Psoas muscle (tissue), 8 donors: ENCODE data around the gene LRRC4C. TPM values are rescaled to one million over a fixed set of nuclear protein-coding genes. Genes with fewer than 3 reads are reported as not detected.

Source experiments
- ATAC-seq, 4 donors: fragments of 200-7000 bp; cut with Tn5 transposase; one replicate each; pipeline ENCODE4 v1.9.1; 2020; ENCODE audit warnings: moderate library complexity in 3 of 4, mild to moderate bottlenecking in 2 of 4
- DNase-seq, 2 donors: peaks; one replicate each; pipeline ENCODE4 v3.0.0-alpha.2; 2020
- H3K27ac ChIP-seq: fragments of 200-600 bp; one replicate; pipeline ENCODE4 v1.8.0; 2022
- H3K27me3 ChIP-seq, 3 donors: fragments of 200-600 bp in 1 of 3; one replicate each; pipeline versions ENCODE4 v1.6.1 to v1.8.0; 2013 to 2022; ENCODE audit warnings: low read length in 2 of 3, mild to moderate bottlenecking in 2 of 3, moderate library complexity in 1 of 3; ENCODE audit not compliant: insufficient read depth in 3 of 3
- H3K36me3 ChIP-seq, 2 donors: fragments of 200-600 bp in 1 of 2; one replicate each; pipeline versions ENCODE4 v1.6.1 to v1.8.0; 2013 to 2022; ENCODE audit warnings: low read depth in 1 of 2, mild to moderate bottlenecking in 1 of 2, moderate library complexity in 1 of 2; ENCODE audit not compliant: insufficient read depth in 1 of 2
- H3K4me1 ChIP-seq: fragments of 200-600 bp; one replicate; pipeline ENCODE4 v1.8.0; 2022
- H3K4me3 ChIP-seq: fragments of 200-600 bp; one replicate; pipeline ENCODE4 v1.8.0; 2022; ENCODE audit warnings: mild to moderate bottlenecking
- H3K9me3 ChIP-seq: fragments of 200-600 bp; one replicate; pipeline ENCODE4 v1.8.0; 2022
- CTCF ChIP-seq: fragments of 200-600 bp; IDR thresholded peaks from one replicate; pipeline ENCODE4 v1.8.0; 2022; ENCODE audit warnings: antibody characterized with exemption
- WGBS, 3 donors: extraction: QIAGEN DNeasy Blood & Tissue Kit; methylation state at CpG; one replicate each; pipeline versions ENCODE4 v1.1.6 to v1.1.7; 2013; 5-methylcytosine and 5-hydroxymethylcytosine counted together
- intact Hi-C, 2 donors: fragments of 100-400 bp; cut with DNase I; formaldehyde crosslinking; loops; one replicate each; pipeline versions ENCODE4 v1.11.0 to v1.14.2; 2022
- polyA plus RNA-seq, 3 donors: library from polyadenylated mRNA; stranded (reverse); fragments of 200-250 nt; gene quantifications; one replicate each; pipeline ENCODE4 v1.2.3, GENCODE V29; 2013
- total RNA-seq, 4 donors: library from RNA; stranded (reverse); fragmentation: NEBNext Ultra II Directional in 2 of 4; extraction: Animal tissue kit (Norgen Biotek cat#: 25700) in 2 of 4; gene quantifications; one replicate each; pipeline versions ENCODE4 v1.2.1 to v1.2.4, GENCODE V29; 2021 to 2023
- donor health status: healthy with polysubstance abuse.
- donor health status: DM: no; HTN: no; CAD: no; lungs with moderate emphysema.
- donor health status: Bipolar disorder and iron deficiency.
- donor health status: healthy.
- donor health status: DM: yes; HTN: yes; CAD: no.
- donor health status: DM: no; HTN: no; CAD: no.
- donor health status: DM: no; HTN: no; CAD: no.
- donor health status: DM: yes; HTN: yes; CAD: no.

LRRC4C gene
- total and polyA plus RNA-seq, 7 donors = 0.04 to 0.34 (median 0.12) TPM; not detected in 1

GRCh38 chr11:41413843-41414242, 45.6 kb downstream of the LRRC4C start:
- WGBS, 3 donors = 23 to 36% (median 25%) methylated on average over 3 of the region's 3 CpGs
- no peak for TF ChIP-seq CTCF
- DNase-seq = no peak
- Histone ChIP-seq H3K4me3 (no peak overlapping the region), H3K27ac (no peak overlapping the region), H3K9me3 (peaks cover 3% of the 10 kb centered on the region), H3K36me3 (no peaks in the 10 kb centered on the region), H3K27me3 (no peaks in the 10 kb centered on the region), H3K4me1 (no peaks in the 10 kb centered on the region)
- no peak for ATAC-seq
- intact Hi-C loops = no loop called here

- TF ChIP-seq CTCF = no peak
- Histone ChIP-seq H3K4me1 (no peaks in the 10 kb centered on the region), H3K27ac (no peak overlapping the region), H3K27me3 (no peaks in the 10 kb centered on the region), H3K4me3 (no peak overlapping the region), H3K9me3 (peaks cover 3% of the 10 kb centered on the region), H3K36me3 (no peaks in the 10 kb centered on the region)
- ATAC-seq (no peak), DNase-seq (no peak)
- intact Hi-C loops = no loop called here
These were observed 53.6 kb downstream of the LRRC4C start for GRCh38 chr11:41405812-41406211.

GRCh38 chr11:41404109-41404508, 55.3 kb downstream of the LRRC4C start:
- no peak overlapping the region for H3K4me3 ChIP-seq
- H3K4me1 ChIP-seq = no peaks in the 10 kb centered on the region
- no peak for DNase-seq
- no peak for TF ChIP-seq CTCF
- no peaks in the 10 kb centered on the region for H3K27me3 ChIP-seq
- ATAC-seq = no peak
- H3K27ac ChIP-seq = no peak overlapping the region
- H3K9me3 ChIP-seq = no peaks in the 10 kb centered on the region
- intact Hi-C loops = no loop called here
- no peaks in the 10 kb centered on the region for H3K36me3 ChIP-seq
- 84 to 87% (median 84%) methylated on average over 2 of the region's 2 CpGs for WGBS, 3 donors

- no peak overlapping the region for H3K4me3 ChIP-seq
- DNase-seq = no peak
- intact Hi-C loops = no loop called here
- no peak for ATAC-seq
- H3K9me3 ChIP-seq = no peaks in the 10 kb centered on the region
- H3K27me3 ChIP-seq = no peaks in the 10 kb centered on the region
- no peaks in the 10 kb centered on the region for H3K4me1 ChIP-seq
- TF ChIP-seq CTCF = no peak
- WGBS, 3 donors = 41 to 50% (median 48%) methylated on average over 2 of the region's 2 CpGs
- no peak overlapping the region for H3K27ac ChIP-seq
- H3K36me3 ChIP-seq = no peaks in the 10 kb centered on the region
These were observed 56.0 kb downstream of the LRRC4C start for GRCh38 chr11:41403458-41403857.

- Histone ChIP-seq H3K4me1 (no peaks in the 10 kb centered on the region), H3K9me3 (no peaks in the 10 kb centered on the region), H3K4me3 (no peak overlapping the region), H3K27me3 (no peaks in the 10 kb centered on the region), H3K36me3 (no peaks in the 10 kb centered on the region), H3K27ac (no peak overlapping the region)
- intact Hi-C loops = no loop called here
- ATAC-seq (no peak), DNase-seq (no peak)
- 83 to 95% (median 91%) methylated on average over 1 of the region's 1 CpG for WGBS, 3 donors
- TF ChIP-seq CTCF = no peak
These were observed 58.6 kb downstream of the LRRC4C start for GRCh38 chr11:41400819-41401382.
